SU-DHL-6 (cell line): ENCODE measurements around the gene SGMS2.

Experiments used
- H2AFZ ChIP-seq: fragments of 200-600 bp; sonication (generic); 2 replicates; pipeline ENCODE4 v1.6.1; 2014; ENCODE audit warnings: low read depth, mild to moderate bottlenecking, moderate library complexity, mixed read lengths, antibody characterized with exemption, low read length; ENCODE audit not compliant: severe bottlenecking
- H3F3A ChIP-seq: fragments of 200-600 bp; shearing (Covaris generic); 2 replicates; pipeline ENCODE4 v1.6.0; 2016; ENCODE audit warnings: antibody characterized with exemption, mild to moderate bottlenecking; ENCODE audit not compliant: insufficient read depth
- H3K27ac ChIP-seq: fragments of 200-600 bp; sonication (generic); 2 replicates; pipeline ENCODE4 v1.5.1; 2016; ENCODE audit warnings: low read depth, mild to moderate bottlenecking, low read length, moderate library complexity, mixed read lengths
- H3K27me3 ChIP-seq: fragments of 200-600 bp; sonication (generic), shearing (Covaris generic); 2 replicates; pipeline ENCODE4 v1.6.0; 2014; ENCODE audit warnings: mild to moderate bottlenecking, low read length
- H3K36me3 ChIP-seq: fragments of 200-600 bp; sonication (generic); 2 replicates; pipeline ENCODE4 v1.6.1; 2014; ENCODE audit warnings: mild to moderate bottlenecking, low read length, mixed read lengths
- H3K4me2 ChIP-seq: fragments of 300-600, 200-600 bp; shearing (Covaris generic), sonication (generic); 2 replicates; pipeline ENCODE4 v1.6.0; 2014; ENCODE audit warnings: low read length, low read depth, mild to moderate bottlenecking; ENCODE audit not compliant: poor library complexity, severe bottlenecking
- H3K4me3 ChIP-seq: fragments of 200-600 bp; sonication (generic); 2 replicates; pipeline ENCODE4 v1.5.1; 2014; ENCODE audit warnings: antibody characterized with exemption, low read length, mild to moderate bottlenecking, mixed read lengths; ENCODE audit not compliant: insufficient read depth, poor library complexity, severe bottlenecking
- H3K79me2 ChIP-seq: fragments of 200-600 bp; sonication (generic); 2 replicates; pipeline ENCODE4 v1.6.1; 2014; ENCODE audit warnings: mild to moderate bottlenecking, low read length, moderate library complexity; ENCODE audit not compliant: insufficient read depth
- H3K9ac ChIP-seq: fragments of 200-600 bp; sonication (generic); 2 replicates; pipeline ENCODE4 v1.7.0; 2014; ENCODE audit warnings: mild to moderate bottlenecking, low read length
- H3K9me2 ChIP-seq: fragments of 200-600 bp; sonication (generic); replicated peaks from 2 replicates; pipeline ENCODE4 v1.6.1; 2014; ENCODE audit warnings: low read length; ENCODE audit not compliant: insufficient read depth
- H3K9me3 ChIP-seq: fragments of 200-600 bp; sonication (generic); 2 replicates; pipeline ENCODE4 v1.6.1; 2014; ENCODE audit warnings: low read length, mixed read lengths; ENCODE audit not compliant: insufficient read depth
- H4K20me1 ChIP-seq: fragments of 200-600 bp; sonication (generic); 2 replicates; pipeline ENCODE4 v1.6.1; 2014; ENCODE audit warnings: low read depth, mild to moderate bottlenecking, antibody characterized with exemption, low read length, moderate library complexity, mixed read lengths
- CTCF ChIP-seq: fragments of 200-600 bp; sonication (generic); IDR thresholded peaks from one replicate; pipeline ENCODE4 v1.5.1; 2017; ENCODE audit warnings: antibody characterized with exemption, mild to moderate bottlenecking, low read length, moderate library complexity; ENCODE audit not compliant: insufficient read depth, poor library complexity, severe bottlenecking
- EZH2phosphoT487 ChIP-seq: fragments of 200-600 bp; sonication (generic), shearing (Covaris generic); conservative IDR thresholded peaks from 2 replicates; pipeline ENCODE4 v1.6.1; 2018; ENCODE audit warnings: mild to moderate bottlenecking, antibody characterized with exemption, low read length, moderate library complexity, mixed read lengths

Gene SGMS2

GRCh38 chr4:107870236-107870635, 45.5 kb downstream of the SGMS2 start:
- H3F3A ChIP-seq: no peaks in the 10 kb centered on the region
- H3K36me3 ChIP-seq: no peaks in the 10 kb centered on the region
- no peak overlapping the region for H2AFZ ChIP-seq
- no peak overlapping the region for H3K4me3 ChIP-seq
- TF ChIP-seq CTCF: no peak
- H3K4me2 ChIP-seq: no peak overlapping the region
- no peaks in the 10 kb centered on the region for H3K9me2 ChIP-seq
- no peaks in the 10 kb centered on the region for H3K9me3 ChIP-seq
- H3K9ac ChIP-seq: no peak overlapping the region
- H3K79me2 ChIP-seq: no peaks in the 10 kb centered on the region
- H3K27ac ChIP-seq: no peak overlapping the region
- no peaks in the 10 kb centered on the region for H3K27me3 ChIP-seq
- no peaks in the 10 kb centered on the region for H4K20me1 ChIP-seq

- no peaks in the 10 kb centered on the region for H3K9me2 ChIP-seq
- TF ChIP-seq EZH2phosphoT487: no peak
- TF ChIP-seq CTCF: no peak
- no peaks in the 10 kb centered on the region for H3K36me3 ChIP-seq
- no peak overlapping the region for H3K9ac ChIP-seq
- H3K79me2 ChIP-seq: no peaks in the 10 kb centered on the region
- no peak overlapping the region for H3K4me2 ChIP-seq
- no peak overlapping the region for H2AFZ ChIP-seq
- no peaks in the 10 kb centered on the region for H3K9me3 ChIP-seq
- no peaks in the 10 kb centered on the region for H3F3A ChIP-seq
- H3K27me3 ChIP-seq: no peaks in the 10 kb centered on the region
- no peak overlapping the region for H3K27ac ChIP-seq
- H4K20me1 ChIP-seq: no peaks in the 10 kb centered on the region
- H3K4me3 ChIP-seq: no peak overlapping the region
Observed at GRCh38 chr4:107870916-107871786, 46.4 kb downstream of the SGMS2 start.

GRCh38 chr4:107874024-107874423, 49.3 kb downstream of the SGMS2 start:
- Histone ChIP-seq H3K79me2 (no peaks in the 10 kb centered on the region), H3K4me2 (no peak overlapping the region)
- TF ChIP-seq EZH2phosphoT487: no peak
- TF ChIP-seq CTCF: no peak

More at GRCh38 chr4:107874024-107874423, 49.3 kb downstream of the SGMS2 start:
- H3K4me3 ChIP-seq: no peak overlapping the region
- no peak overlapping the region for H2AFZ ChIP-seq
- no peaks in the 10 kb centered on the region for H3K36me3 ChIP-seq
- no peak overlapping the region for H3K9ac ChIP-seq
- H3K27ac ChIP-seq: no peak overlapping the region
- no peaks in the 10 kb centered on the region for H3F3A ChIP-seq
- H3K27me3 ChIP-seq: no peaks in the 10 kb centered on the region
- no peaks in the 10 kb centered on the region for H3K9me3 ChIP-seq
- H4K20me1 ChIP-seq: no peaks in the 10 kb centered on the region
- H3K9me2 ChIP-seq: no peaks in the 10 kb centered on the region
